ENCODE measurements around the gene ARHGEF4.

ARHGEF4 gene

GRCh38 chr2:130850788-130851623 is 14.3 kb downstream of the ARHGEF4 start:
- no peak for DNase-seq (ENCODE audit: low read depth in 2 of 2)

DNA sequence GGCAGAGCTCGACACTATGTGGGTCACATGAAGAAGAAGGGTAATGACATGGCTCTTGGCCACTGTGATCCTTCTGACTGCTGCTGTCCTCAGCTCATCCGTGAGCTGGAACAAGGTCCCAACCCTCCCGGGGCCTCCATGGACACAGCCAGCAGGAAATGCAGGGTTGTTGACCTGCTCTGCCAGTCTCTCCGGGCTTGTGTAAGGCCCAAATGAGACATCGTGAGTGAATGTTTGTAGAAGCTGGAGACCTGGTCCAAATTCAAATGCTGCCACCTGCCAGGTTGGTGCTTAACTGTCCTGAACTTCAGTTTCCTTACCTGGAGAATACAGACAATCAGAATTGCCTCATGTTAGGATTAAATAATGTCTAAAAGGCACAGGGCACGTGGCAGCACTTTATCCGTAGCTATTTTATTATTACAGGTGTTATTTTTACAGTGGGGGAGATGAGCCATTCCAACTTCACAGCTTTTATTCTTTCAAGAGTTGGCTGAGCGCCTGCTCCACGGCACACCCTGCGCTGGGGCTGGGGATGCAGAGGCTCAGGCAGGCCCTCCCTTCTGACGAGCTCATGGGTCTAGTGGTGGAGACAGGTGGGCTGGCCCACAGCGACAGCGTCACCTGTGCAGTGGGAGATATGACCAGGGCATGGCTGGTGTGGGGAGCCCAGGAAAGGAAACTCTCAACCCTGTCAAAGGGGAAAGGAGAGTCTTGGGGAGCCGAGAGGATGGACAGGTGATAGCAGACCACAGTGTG is 15.1 kb downstream of the ARHGEF4 start:
- no peak for DNase-seq (ENCODE audit: low read depth in 2 of 2)

DNA sequence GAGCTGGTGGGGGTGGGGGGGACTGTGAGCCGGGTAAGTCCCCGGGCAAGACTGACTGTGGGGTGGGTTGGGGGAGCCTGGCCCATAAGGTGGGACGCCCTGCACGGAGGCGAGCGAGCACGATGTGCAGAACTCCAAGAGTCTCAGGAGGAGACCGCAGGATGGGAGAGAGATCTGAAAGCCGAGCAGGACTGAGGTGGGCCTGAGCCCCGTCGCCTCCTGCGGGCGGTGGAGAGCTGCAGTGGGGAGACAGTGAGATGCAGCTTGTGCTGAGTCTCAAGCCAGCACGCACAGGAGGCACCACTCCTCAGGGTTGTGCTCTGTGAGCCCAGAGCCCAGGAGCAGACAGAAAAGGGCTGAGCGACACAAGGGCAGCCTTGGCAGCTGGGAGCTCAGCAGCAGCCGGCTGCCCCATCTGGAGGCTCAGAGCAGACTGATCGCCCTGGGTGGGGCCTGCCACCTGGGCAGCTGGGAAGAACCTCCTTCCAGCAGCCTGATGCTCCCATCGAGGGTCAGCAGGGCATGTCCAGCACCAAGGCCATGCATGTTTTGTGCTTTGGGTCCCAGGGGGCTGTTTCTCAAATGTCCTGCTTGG is 15.9 kb downstream of the ARHGEF4 start:
- no peak for DNase-seq (ENCODE audit: low read depth in 2 of 2)

DNA sequence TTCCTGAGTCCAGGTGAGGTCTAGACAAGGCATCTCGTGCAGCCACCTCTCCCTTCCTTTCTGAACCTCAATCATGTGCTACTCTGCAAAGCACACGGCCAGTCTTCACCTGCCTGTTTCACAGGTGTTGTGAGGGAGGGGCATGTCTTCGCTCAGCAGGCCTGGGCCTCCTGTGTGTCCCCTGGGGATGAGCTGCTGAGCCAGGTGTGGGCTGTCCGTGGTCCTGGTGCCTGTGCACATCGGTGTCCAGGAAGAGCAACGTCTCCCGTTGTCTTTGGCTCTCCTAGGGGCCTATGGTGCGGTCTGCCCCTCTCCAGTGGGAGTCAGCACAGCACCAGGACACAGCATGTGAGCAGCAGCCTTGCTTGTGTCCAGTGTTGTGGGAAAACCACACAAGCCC is 16.7 kb downstream of the ARHGEF4 start:
- DNase-seq (ENCODE audit: low read depth in 2 of 2) = no peak

- no peak for DNase-seq (ENCODE audit: low read depth in 2 of 2)
Observed at GRCh38 chr2:130854301-130854700, 17.6 kb downstream of the ARHGEF4 start.

- no peak for DNase-seq (ENCODE audit: low read depth in 2 of 2)
Observed at GRCh38 chr2:130864830-130865800, 28.4 kb downstream of the ARHGEF4 start.

DNA sequence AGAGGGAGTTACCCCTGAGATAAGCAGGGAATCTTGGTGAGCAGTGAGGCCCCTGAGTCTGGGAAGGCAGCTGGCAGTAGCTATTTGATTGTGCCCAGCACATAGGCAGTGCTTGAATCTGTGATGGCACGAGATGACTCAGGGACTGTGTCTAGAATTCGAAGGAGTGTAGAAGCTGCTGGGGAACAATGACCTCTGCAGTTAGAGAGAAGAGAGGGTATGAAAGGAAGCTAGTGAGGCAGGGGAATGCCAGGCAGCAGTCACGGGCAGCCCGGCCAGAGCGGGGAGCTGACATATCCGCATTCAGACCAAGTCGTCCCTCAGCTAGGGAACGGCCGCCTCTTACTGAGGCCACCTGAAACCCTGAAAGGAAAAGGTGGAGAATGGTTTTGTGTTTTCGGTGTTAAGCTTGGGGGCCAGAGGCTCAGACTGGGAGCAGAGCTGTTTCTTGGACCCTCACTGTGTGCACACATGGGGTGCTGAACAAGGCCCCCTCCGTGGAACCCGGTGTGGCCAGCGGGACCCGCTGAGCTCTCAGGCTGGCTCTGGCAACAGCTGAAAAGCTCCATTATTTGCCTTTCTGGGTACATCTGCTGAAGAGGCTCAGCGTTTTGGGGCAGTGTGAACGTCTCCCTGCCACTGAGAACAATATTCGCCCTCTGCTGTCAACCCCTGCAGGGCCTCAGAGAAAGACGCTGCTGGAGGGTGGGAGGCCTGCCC is 32.9 kb downstream of the ARHGEF4 start:
- no peak for DNase-seq (ENCODE audit: low read depth in 2 of 2)

- no peak for DNase-seq (ENCODE audit: low read depth in 2 of 2)
Observed at GRCh38 chr2:130870161-130870485, 33.4 kb downstream of the ARHGEF4 start.

- DNase-seq (ENCODE audit: low read depth in 2 of 2) = no peak
Observed at GRCh38 chr2:130870779-130871178, 34.1 kb downstream of the ARHGEF4 start.

DNA sequence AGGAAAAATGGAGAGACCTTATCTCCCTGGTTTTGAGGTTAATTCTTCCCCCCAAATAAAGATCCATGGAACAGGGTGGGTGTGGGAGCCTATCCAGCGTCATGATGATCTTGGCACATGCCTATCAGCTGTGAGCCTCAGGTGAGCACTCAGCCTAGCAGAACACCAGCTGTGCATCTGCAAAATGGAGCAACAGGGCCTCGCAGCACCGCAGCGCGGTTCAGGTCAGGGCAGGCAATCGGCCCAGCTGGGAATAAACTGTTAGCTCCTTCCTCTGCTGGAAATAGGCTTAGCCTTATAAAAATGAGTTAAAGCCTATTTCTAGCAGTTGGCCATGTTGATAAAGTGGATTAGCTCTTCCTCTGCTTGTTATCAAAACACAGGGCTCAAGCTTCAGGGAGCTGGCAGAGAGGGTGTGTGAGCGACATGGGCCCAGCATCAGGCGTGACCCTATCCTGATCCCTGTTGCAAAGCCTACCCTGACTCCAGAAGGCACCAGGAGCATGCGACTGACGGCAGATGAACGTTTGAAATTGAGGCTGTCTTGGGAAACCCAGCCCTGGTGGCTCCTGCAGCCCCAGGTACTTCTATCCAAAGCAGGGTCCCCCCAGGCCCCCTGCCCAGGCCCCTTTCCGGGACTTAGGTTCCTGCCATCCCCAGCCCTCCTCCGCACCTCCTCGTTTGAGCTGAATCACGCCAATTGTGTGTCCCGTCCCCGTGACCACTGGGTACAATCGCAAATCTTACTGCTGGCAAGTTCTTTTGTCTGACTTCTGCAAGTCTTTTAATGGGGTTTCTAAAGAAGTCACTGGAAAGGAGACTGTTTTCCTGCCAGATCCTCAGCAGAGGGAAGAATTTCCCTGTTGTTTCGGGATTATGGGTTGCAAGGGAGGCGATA is 35.4 kb downstream of the ARHGEF4 start:
- DNase-seq (ENCODE audit: low read depth in 2 of 2) = no peak

DNA sequence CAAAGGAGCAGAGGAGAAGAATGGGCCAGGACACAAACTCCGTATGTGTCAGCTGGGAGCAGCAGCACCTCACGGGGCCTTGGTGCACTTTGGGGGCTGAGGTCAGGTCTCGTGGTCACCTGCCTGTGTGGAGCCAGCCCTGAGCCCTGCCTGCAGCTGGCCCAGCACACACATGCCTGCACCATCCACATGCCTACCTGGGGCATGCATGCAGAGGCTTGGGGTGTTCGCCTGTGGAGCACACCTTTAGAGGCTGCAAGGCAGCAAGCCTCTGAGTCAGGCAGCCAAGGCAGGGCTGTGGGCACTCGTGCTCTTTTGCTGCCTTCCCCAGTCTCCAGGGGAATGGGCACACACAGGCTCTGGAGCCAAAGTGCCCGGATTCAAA is 36.0 kb downstream of the ARHGEF4 start:
- DNase-seq (ENCODE audit: low read depth in 2 of 2) = no peak

DNA sequence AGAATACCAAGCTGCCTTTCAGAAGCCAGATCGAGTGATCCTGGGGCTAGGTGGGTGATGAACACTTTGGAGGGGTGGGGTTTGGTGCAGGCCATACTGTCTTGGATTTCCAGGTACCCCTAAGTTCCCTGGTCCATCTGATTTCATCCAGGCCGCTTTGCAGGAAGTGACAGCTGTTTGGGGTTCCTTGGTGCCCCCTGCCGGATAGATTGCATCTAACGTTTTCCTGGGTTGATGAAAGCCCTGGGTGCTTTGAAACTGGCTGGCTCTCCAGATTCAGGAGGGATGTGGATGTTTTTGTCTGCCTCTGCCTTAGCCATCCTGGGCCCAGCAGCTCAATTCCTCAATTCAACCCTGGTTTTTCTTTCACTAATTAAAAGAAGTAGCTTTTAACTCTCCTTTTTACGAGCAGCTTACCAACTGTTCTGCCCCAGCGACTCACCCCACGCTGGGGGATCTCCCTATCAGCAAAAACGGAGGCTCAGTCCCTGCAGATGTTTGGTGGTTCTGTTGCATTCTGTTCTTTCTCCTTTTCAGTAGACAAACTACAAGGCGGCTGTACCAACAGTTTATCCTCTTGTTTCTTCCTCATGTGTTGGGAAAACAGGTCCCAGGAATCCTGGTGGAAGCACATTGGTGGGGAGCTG is 37.1 kb downstream of the ARHGEF4 start:
- DNase-seq (ENCODE audit: low read depth in 2 of 2) = peak; percentile 56 to 60

- DNase-seq (ENCODE audit: low read depth in 2 of 2) = no peak
Observed at GRCh38 chr2:130874512-130874911, 37.8 kb downstream of the ARHGEF4 start.

DNA sequence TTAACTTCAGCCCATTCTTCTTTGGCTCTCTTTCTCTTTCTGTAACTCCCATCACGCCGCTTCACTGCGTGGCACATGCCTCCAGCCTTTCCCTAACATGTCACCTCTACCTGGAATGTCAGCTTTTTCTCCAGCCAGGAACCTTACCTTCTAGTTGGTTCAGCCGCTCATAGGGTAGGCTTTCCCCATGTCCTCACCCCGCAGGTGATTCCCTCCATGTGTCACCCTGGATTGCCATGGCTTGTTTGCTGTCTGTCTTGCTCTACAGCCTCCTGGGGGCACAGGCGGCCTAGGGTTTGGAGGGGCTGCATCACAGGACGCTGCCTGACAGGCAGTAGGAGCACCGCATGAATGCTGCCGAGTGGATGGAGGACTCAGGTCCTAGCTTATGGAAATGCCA is 39.2 kb downstream of the ARHGEF4 start:
- no peak for DNase-seq (ENCODE audit: low read depth in 2 of 2)

DNA sequence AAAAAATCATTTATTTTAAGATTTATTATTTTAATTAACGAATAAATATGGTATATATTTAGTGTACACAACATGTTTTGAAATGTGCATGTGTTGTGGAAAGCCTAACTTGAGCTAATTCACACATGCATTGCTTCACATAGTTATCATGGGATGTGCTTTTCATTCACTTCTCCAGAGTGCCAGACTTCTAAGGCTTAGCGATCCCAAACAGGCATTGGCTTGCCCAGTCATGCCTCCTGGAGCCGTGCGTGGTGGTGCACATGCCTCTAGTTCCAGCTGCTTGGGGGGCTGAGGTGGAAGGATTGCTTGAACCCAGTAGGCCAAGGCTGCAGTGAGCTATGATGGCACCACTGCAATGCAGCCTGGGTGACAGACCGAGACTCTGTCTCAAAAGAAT is 40.5 kb downstream of the ARHGEF4 start:
- no peak for DNase-seq (ENCODE audit: low read depth in 2 of 2)

DNA sequence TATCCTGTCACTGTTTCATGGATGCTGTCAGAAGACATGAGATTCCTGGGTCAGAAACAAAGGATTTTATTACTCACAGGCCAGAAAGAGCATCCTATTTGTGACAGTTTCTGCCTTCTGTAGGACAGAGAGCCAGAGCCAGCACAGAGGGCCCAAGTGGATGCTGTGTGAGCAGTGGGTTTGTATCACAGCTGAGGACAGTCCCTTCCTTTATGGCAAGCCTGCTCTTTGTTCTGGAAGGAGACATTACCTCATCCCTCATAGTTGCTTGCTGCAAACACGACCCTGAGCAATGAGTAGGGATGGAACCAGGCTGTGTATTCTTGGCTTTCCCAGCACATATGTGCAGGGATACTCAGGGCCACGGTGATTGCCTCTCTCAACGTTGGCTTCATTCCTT is 41.6 kb downstream of the ARHGEF4 start:
- DNase-seq (ENCODE audit: low read depth in 2 of 2) = no peak

- no peak for DNase-seq (ENCODE audit: low read depth in 2 of 2)
Observed at GRCh38 chr2:130878933-130879332, 42.2 kb downstream of the ARHGEF4 start.

- no peak for DNase-seq (ENCODE audit: low read depth in 2 of 2)
Observed at GRCh38 chr2:130882111-130882690, 45.5 kb downstream of the ARHGEF4 start.

DNA sequence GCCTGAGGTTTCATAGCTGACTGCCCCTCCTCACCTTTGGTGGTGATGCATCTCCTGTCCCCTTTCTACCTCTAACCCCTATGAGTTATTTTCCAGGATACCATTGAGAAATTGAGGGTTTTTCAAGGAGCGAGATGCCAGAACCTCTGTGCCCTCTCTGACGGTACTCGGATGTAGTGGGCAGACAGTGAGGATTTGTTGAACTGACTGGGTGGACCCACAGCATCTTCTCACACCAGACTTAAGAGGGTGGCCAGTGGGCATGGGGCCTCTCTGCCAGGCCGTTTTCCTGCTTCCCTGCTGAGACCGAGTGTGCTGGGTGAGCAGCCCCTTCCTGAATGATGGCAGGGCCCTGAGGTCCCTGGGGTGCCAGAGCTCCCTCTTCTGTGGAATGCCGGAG is 46.3 kb downstream of the ARHGEF4 start:
- DNase-seq (ENCODE audit: low read depth in 2 of 2) = no peak

All from activated CD4-positive, alpha-beta T cell treated with anti-CD3 and anti-CD28 coated beads for 24 hours (primary cell).